NT2/D1 (cell line): ENCODE results near the gene CYP27B1.

Source experiments
- DNase-seq: peaks from one replicate; pipeline ENCODE4 v3.0.0-alpha.2; 2011; ENCODE audit warnings: low read depth, low spot score
- H3K27me3 ChIP-seq: 2 replicates; pipeline ENCODE4 v1.6.0; 2011; ENCODE audit warnings: mild to moderate bottlenecking; ENCODE audit not compliant: insufficient read length, insufficient read depth
- H3K36me3 ChIP-seq: 2 replicates; pipeline ENCODE4 v1.6.1; 2011; ENCODE audit warnings: mild to moderate bottlenecking, low read length, mixed read lengths; ENCODE audit not compliant: insufficient read depth, insufficient read length
- H3K4me1 ChIP-seq: 2 replicates; pipeline ENCODE4 v1.5.1; 2011; ENCODE audit not compliant: insufficient read depth, insufficient read length
- H3K4me3 ChIP-seq: 2 replicates; pipeline ENCODE4 v1.5.1; 2011; ENCODE audit warnings: low read depth; ENCODE audit not compliant: insufficient read length
- H3K9ac ChIP-seq: 2 replicates; pipeline ENCODE4 v1.6.0; 2011; ENCODE audit warnings: low read depth; ENCODE audit not compliant: insufficient read length
- H3K9me3 ChIP-seq: 2 replicates; pipeline ENCODE4 v1.5.1; 2011; ENCODE audit warnings: mild to moderate bottlenecking, low read length; ENCODE audit not compliant: insufficient read depth
- SUZ12 ChIP-seq: IDR thresholded peaks from 2 replicates; pipeline ENCODE4 v1.6.1; 2011; ENCODE audit not compliant: insufficient read length, insufficient read depth; ENCODE audit errors: extremely low read depth
- YY1 ChIP-seq: IDR thresholded peaks from 2 replicates; pipeline ENCODE4 v1.6.1; 2011; ENCODE audit not compliant: insufficient read length, insufficient read depth
- ZNF274 ChIP-seq: IDR thresholded peaks from 2 replicates; pipeline ENCODE4 v1.6.1; 2011; ENCODE audit warnings: mild to moderate bottlenecking, low read depth, low read length

CYP27B1 gene, protein sequence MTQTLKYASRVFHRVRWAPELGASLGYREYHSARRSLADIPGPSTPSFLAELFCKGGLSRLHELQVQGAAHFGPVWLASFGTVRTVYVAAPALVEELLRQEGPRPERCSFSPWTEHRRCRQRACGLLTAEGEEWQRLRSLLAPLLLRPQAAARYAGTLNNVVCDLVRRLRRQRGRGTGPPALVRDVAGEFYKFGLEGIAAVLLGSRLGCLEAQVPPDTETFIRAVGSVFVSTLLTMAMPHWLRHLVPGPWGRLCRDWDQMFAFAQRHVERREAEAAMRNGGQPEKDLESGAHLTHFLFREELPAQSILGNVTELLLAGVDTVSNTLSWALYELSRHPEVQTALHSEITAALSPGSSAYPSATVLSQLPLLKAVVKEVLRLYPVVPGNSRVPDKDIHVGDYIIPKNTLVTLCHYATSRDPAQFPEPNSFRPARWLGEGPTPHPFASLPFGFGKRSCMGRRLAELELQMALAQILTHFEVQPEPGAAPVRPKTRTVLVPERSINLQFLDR

DNA sequence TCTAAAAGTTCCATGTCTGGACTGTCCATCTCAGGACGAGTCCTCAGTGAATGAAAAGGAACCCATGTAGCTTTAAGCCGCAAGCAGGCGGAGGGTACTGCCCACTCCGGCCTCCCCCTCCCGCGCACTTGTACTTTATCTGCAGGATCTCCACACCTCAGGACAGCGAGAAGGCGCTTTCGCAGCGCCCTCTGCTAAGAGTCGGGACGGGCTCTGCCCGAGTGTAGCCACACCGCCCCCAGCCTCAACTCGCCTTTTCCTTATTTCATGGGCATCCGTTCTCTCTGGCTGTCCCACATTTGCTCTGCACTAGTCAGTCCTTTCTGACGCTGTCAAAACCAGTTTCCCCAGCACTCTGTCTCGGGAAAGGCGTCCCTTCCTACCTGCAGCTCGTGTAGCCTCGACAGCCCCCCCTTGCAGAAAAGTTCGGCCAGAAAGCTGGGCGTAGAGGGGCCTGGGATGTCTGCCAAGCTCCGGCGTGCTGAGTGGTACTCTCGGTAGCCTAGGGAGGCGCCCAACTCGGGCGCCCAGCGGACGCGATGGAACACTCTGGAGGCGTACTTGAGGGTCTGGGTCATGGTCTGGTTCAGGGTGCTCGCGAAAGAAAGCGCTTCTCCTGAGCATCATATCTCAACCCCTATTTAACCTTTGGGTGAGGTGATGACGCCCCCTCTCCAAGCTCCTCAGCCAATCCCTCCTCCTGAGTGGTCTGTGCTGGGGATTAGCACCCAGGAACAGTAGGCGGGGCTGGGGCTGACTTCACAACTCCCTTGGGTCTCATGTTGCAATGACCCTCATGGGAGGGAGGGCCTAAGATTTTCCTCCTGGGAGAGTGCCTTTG is at the start of gene CYP27B1:
Gene CYP27B1 (minus strand): TSS at position 615 of the 841 bp plus-strand sequence. CDS start 37 bp downstream, at position 578.
- H3K4me3 ChIP-seq, result peak within 1 kb of the TSS; percentile 16
- H3K9me3 ChIP-seq, result no peaks in the 10 kb centered on the region; the same call in 1 of the 2 replicates
- H3K36me3 ChIP-seq, result peaks cover 45% of the 10 kb centered on the region
- H3K9ac ChIP-seq, result peak within 1 kb of the TSS; percentile 57
- H3K27me3 ChIP-seq, result peaks cover 39% of the 10 kb centered on the region
- no peak for DNase-seq
- peaks cover 15% of the 10 kb centered on the region for H3K4me1 ChIP-seq
- TF ChIP-seq YY1, result no peak
- TF ChIP-seq ZNF274, result no peak
- no peak for TF ChIP-seq SUZ12

DNA sequence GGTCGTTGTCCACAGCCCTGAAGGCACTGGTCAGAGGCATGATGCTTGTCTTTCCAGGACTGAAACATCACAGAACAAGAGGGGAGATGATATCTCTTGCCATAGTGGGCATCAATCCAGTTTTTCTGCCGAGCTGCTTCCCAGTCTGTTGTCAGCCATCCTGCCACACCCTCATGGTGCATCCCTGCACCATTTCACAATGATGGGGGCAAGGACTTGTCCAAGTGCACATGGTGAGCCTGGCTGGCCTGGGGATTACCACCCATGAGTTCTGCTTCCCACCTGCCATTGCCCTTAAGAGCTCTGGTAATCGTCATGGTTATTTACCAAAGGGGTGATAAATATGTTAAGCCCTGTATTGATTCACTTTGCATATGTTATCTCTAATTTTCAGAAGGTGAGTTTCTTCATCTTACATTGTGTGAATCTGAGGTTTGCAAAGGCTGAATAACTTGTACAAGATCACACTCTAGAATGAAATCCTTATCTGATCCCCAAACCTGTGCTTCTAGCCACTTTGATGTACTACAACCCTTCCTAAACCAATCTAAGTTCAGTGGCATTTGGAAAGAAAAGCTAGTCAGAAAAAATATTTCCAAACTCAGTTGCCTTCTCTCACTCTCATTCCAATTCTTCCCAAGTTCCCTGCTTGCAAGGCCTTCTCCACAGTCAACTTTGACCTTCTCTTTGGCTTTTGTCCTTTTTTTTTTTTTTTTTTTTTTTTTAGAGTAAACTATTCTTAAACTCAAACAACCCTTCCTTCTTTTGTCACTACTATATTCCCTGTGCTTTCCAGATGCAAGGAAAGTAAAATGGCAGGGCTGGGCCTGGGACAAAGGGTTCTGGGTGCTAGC is 49.4 kb upstream of the CYP27B1 start:
- no peak for TF ChIP-seq YY1
- no peak for TF ChIP-seq ZNF274
- TF ChIP-seq SUZ12, result no peak
- Histone ChIP-seq H3K9ac (no peak overlapping the region), H3K4me1 (no peaks in the 10 kb centered on the region)

DNA sequence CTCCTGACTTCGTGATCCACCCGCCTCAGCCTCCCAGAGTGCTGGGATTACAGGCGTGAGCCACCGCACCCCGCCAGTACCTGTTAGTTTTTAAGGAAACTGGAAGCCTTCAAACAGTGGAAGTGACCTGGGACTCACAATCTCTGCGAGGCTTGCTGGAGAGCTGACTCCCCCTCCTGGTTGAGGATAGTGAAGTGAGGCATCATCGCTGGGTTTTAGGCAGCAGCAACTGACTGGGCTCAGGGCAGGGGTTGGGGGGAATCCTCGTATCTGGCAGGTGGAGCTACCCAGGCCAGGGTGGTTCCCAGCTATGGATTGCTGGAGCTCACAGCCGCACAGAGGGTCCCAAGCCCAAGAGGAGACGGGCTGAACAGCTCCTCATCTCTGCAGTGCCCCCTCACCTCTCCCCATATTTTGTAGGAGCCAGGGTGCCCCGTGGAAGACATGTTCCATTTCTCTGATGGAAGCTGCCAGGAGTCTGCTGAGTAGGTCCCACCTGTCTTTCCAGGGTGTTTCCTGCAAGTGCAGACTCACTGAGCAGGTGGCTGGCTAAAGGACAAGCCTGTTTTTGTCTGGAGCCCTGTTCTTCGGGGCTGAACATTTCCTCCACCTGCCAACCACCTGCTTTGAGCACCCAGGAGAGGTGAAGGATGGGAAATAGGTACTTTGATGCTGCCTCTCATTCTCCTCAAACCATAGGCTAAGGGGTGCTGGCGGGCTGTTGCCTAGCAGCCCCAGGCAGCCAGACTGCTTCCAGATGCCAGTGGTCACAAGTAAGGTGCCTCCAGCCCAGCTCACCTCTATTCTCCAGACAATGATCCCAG is 48.5 kb upstream of the CYP27B1 start:
- TF ChIP-seq SUZ12, result no peak
- no peak for TF ChIP-seq YY1
- TF ChIP-seq ZNF274, result no peak
- H3K9me3 ChIP-seq, result no peaks in the 10 kb centered on the region
- no peak overlapping the region for H3K4me3 ChIP-seq
- H3K4me1 ChIP-seq, result no peaks in the 10 kb centered on the region
- no peak for DNase-seq
- no peak overlapping the region for H3K9ac ChIP-seq
- peaks cover 8% of the 10 kb centered on the region for H3K36me3 ChIP-seq
- no peaks in the 10 kb centered on the region for H3K27me3 ChIP-seq

More for the DNA sequence above, 49.4 kb upstream of the CYP27B1 start:
- no peaks in the 10 kb centered on the region for H3K9me3 ChIP-seq
- no peak overlapping the region for H3K4me3 ChIP-seq
- no peak for DNase-seq
- H3K36me3 ChIP-seq, result peaks cover 7% of the 10 kb centered on the region
- H3K27me3 ChIP-seq, result no peaks in the 10 kb centered on the region

DNA sequence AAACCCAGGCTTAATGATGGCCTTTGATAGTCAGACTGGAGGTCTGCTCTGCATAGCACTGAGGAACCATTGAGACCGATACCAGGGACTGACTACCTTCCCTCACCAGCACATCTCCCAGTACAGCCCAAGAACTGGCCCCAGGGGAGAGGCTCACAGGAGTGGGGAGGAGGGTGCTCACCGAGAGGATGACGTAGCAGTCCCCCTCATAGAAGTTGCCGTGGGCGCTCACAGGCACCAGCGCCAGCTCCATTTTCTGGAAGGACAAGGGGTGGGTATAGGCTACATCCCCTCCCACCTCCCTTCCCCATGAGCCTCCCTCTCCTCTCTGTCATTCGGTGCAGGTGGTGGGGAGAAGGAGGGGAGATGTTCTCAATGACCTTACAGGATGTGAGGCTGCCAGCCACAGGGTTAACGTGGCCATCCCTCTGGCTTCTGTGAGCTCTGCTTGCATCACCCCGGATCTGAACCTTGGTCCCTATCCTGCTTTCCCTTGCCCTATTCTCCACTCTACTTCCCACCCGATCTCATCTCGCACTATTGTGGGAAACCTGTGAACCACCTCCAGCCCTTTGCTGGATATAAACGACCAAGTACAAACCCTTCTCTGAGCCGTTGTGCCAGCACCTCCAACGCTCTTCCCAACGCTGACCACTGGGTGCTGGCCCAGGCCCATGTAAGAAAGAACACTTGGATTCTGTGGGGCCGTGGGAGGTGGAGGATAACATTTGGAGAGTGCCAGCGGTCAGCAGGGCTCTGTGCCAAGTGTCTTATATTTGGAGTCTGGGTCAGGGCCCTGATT is 47.3 kb upstream of the CYP27B1 start:
- H3K9me3 ChIP-seq, result no peaks in the 10 kb centered on the region
- H3K4me3 ChIP-seq, result no peak overlapping the region
- H3K4me1 ChIP-seq, result no peaks in the 10 kb centered on the region
- no peak overlapping the region for H3K9ac ChIP-seq
- TF ChIP-seq SUZ12 (no peak), YY1 (no peak), ZNF274 (no peak)
- DNase-seq, result no peak
- peaks cover 5% of the 10 kb centered on the region for H3K36me3 ChIP-seq
- no peaks in the 10 kb centered on the region for H3K27me3 ChIP-seq

DNA sequence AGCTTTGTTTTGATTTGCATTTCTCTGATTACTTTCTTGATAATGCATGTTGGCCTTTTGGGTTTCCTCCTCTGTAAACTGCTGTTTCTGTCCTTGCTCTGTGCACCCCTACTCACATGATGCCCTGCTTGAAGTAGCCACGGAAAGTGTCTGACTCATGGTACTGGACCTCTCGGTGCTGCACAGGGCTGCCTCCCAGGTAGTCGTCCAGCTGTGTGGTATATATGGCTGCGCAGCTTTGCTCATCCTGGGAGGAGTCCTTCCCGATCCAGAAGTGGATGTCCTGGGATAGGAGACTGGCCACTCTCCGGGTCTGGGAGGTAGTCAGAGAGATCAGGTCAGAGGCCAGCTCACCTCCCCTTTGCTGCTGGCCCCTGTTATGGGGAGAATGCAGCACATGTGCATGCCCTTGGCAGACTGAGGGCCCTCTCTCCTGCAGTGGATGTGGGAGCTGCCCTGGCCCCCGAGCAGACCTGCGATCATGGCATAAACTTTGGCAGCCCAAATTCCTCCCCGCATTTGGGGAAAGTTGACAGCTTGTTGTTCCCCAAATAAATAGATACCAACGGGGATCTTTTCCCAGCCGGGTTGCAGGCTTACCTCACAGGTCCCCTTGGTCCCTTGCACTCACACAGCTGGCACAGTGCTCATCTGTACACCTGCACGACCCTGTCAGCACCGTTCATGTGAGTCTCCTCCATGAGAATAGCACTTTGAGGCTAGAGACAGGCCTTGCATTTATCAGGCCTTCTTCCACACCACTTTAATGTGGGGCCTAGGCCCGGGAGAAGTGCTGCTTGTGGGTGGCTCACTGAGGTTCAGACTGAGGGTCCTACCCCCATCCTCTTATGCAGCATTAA is 46.5 kb upstream of the CYP27B1 start:
- H3K4me3 ChIP-seq, result no peak overlapping the region
- H3K27me3 ChIP-seq, result no peaks in the 10 kb centered on the region
- no peak for DNase-seq
- no peak overlapping the region for H3K9ac ChIP-seq
- peaks cover 6% of the 10 kb centered on the region for H3K36me3 ChIP-seq
- TF ChIP-seq SUZ12 (no peak), ZNF274 (no peak), YY1 (no peak)
- no peaks in the 10 kb centered on the region for H3K4me1 ChIP-seq
- H3K9me3 ChIP-seq, result no peaks in the 10 kb centered on the region
